HFFc6 (cell line): Measurements from ENCODE around the gene NUP85. TPM values are rescaled to one million over a fixed set of nuclear protein-coding genes. Genes with fewer than 3 reads are reported as not detected.
"Not testable (repeated sequence)": the region's sequence is repeated elsewhere in the genome, so short reads cannot be mapped to it uniquely, and the experiment has no call there.

Source experiments
- DNase-seq: peaks from one replicate; pipeline ENCODE4 v3.0.0-alpha.2; 2018
- H3K27ac Mint-ChIP-seq: 2 replicates; pipeline ENCODE4 v1.8.0; 2020; ENCODE audit warnings: mild to moderate bottlenecking, mixed read lengths
- H3K27me3 Mint-ChIP-seq: 2 replicates; pipeline ENCODE4 v1.8.0; 2021; ENCODE audit warnings: mild to moderate bottlenecking, moderate library complexity, mixed read lengths; ENCODE audit not compliant: insufficient read depth
- H3K36me3 Mint-ChIP-seq: 2 replicates; pipeline ENCODE4 v1.8.0; 2021; ENCODE audit warnings: low read depth, mixed read lengths
- H3K4me1 Mint-ChIP-seq: 2 replicates; pipeline ENCODE4 v1.8.0; 2020; ENCODE audit warnings: low read depth, mixed read lengths
- H3K4me3 Mint-ChIP-seq: 2 replicates; pipeline ENCODE4 v1.8.0; 2020; ENCODE audit warnings: mild to moderate bottlenecking, moderate library complexity, mixed read lengths
- H3K9me3 Mint-ChIP-seq: 2 replicates; pipeline ENCODE4 v1.8.0; 2020; ENCODE audit warnings: mild to moderate bottlenecking, mixed read lengths
- total RNA-seq, 6 experiments: library from RNA; stranded (reverse); fragmentation: NEBNext Ultra II Directional; extraction: Animal tissue kit (Norgen Biotek cat#: 25700); gene quantifications; 2 replicates in 1 of 6; 3 replicates in 5 of 6; pipeline ENCODE4 v1.2.3, GENCODE V29; 2021
- TF ChIP-seq, protein P1 (sequence below): fragments of 200-600 bp; sonication (generic); IDR thresholded peaks from 2 replicates; pipeline ENCODE4 v1.5.0; 2021; ENCODE audit warnings: antibody characterized with exemption, mild to moderate bottlenecking

NUP85 gene
- total RNA-seq, 6 experiments from 2014 or later = 38.0 to 47.8 (median 43.1) TPM

DNA sequence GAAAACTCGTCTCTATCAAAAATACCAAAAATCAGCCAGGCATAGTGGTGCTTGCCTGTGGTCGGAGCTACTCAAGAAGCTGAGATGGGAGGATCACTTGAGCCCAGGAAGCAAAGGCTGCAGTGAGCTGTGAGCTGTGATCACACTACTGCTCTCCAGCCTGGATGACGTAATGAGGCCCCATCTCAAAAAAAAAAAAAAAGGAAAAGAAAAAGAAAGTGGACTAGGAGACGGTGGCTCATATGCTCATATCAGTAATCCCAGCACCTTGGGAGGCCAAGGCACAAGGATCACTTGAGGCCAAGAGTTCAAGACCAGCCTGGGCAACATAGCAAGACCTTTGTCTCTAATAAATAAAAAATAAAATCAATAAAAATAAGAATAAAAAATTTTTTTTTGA is 13.9 kb upstream of the NUP85 start:
- TF ChIP-seq, protein P1, sequence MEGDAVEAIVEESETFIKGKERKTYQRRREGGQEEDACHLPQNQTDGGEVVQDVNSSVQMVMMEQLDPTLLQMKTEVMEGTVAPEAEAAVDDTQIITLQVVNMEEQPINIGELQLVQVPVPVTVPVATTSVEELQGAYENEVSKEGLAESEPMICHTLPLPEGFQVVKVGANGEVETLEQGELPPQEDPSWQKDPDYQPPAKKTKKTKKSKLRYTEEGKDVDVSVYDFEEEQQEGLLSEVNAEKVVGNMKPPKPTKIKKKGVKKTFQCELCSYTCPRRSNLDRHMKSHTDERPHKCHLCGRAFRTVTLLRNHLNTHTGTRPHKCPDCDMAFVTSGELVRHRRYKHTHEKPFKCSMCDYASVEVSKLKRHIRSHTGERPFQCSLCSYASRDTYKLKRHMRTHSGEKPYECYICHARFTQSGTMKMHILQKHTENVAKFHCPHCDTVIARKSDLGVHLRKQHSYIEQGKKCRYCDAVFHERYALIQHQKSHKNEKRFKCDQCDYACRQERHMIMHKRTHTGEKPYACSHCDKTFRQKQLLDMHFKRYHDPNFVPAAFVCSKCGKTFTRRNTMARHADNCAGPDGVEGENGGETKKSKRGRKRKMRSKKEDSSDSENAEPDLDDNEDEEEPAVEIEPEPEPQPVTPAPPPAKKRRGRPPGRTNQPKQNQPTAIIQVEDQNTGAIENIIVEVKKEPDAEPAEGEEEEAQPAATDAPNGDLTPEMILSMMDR = no peak
- H3K36me3 Mint-ChIP-seq = no peaks in the 10 kb centered on the region
- H3K9me3 Mint-ChIP-seq = no peaks in the 10 kb centered on the region
- peak; percentile 8 for DNase-seq
- H3K4me3 Mint-ChIP-seq = no peak overlapping the region
- H3K27me3 Mint-ChIP-seq = no peaks in the 10 kb centered on the region; the same call in 1 of the 2 replicates
- H3K4me1 Mint-ChIP-seq = peaks cover 7% of the 10 kb centered on the region
- no peak overlapping the region for H3K27ac Mint-ChIP-seq

- Mint-ChIP-seq H3K36me3 (no peaks in the 10 kb centered on the region), H3K9me3 (no peaks in the 10 kb centered on the region), H3K27ac (no peak overlapping the region), H3K4me1 (no peaks in the 10 kb centered on the region; the same call in 1 of the 2 replicates), H3K27me3 (no peaks in the 10 kb centered on the region; the same call in 1 of the 2 replicates), H3K4me3 (no peak overlapping the region)
- peak; percentile 34 for DNase-seq
- TF ChIP-seq, protein P1 = no peak
Observed at GRCh38 chr17:75194879-75195278, 10.6 kb upstream of the NUP85 start.

DNA sequence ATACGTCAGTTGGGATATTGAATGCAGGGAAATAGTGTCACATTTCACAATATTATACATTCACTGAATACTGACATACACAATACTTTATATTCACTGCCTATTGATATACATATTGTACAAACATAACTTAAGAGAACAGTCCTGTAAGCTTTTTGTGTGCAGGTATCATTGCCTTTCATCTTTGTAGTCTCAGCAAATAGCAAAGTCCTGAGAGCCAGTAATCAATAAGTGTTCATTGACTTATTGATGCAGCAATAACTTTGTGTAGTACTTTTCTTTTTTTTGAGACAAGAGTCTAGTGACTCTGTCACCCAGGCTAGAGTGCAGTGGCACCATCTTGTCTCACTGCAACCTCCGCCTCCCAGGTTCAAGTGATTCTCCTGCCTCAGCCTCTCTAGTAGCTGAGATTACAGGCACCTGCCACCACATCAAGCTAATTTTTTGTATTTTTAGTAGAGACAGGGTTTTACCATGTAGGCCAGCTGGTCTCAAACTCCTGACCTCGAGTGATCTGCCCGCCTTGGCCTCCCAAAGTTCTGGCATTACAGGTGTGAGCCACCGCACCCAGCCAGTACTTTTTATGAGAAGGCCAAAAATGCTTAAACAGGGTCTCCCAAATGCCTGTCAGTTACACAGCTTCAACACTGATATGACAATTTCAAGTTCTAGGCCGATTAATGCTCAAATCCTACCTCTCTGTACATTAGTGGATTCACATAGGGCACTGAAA is 5.4 kb upstream of the NUP85 start:
- no peak for DNase-seq
- no peak overlapping the region for H3K27ac Mint-ChIP-seq
- TF ChIP-seq, protein P1 = no peak

DNA sequence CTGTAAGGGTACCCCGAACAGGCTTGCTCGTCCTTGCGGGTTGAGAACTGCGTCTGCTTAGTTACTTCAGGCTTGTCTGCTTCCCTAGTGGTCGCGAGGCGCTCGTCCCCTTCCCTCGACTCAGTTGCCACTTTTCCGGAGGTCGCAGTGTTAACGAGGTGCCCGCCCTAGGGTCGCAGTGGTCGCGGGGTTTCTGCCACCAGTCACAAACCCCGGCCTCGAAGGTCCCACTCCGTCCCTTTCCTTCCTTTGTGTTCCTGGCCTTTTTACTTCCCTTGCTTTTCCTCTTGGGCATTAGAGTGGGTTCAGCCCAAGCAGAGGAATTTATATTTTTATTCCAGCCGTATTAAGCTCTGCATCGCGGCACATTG is 299 bp downstream of the NUP85 start:
- Mint-ChIP-seq H3K27me3 (no peaks in the 10 kb centered on the region), H3K9me3 (no peaks in the 10 kb centered on the region), H3K36me3 (peaks cover 14% of the 10 kb centered on the region; the same call in 1 of the 2 replicates), H3K4me1 (peaks cover 10% of the 10 kb centered on the region), H3K4me3 (peak overlapping the region; percentile 96), H3K27ac (peak overlapping the region; percentile 100)
- no peak for DNase-seq
- TF ChIP-seq, protein P1 = no peak

More for the DNA sequence above, 5.4 kb upstream of the NUP85 start:
- H3K4me3 Mint-ChIP-seq = no peak overlapping the region
- H3K4me1 Mint-ChIP-seq = no peaks in the 10 kb centered on the region; the same call in 1 of the 2 replicates
- H3K27me3 Mint-ChIP-seq = no peaks in the 10 kb centered on the region; the same call in 1 of the 2 replicates
- H3K9me3 Mint-ChIP-seq = no peaks in the 10 kb centered on the region
- no peaks in the 10 kb centered on the region for H3K36me3 Mint-ChIP-seq

DNA sequence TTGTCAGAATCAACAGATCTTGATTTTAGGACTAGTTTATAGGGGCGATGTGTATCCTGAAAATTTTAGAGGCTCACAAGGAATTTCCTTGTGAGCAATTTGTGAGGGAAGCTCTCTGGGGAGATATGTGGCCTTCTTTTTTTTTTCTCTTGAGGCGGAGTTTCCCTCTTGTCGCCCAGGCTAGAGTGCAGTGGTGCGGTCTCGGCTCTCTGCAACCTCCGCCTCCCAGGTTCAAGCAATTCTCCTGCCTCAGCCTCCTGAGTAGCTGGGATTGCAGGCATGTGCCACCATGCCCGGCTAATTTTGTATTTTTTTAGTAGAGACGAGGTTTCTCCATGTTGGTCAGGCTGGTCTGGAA is 1.6 kb downstream of the NUP85 start:
- H3K36me3 Mint-ChIP-seq = peaks cover 19% of the 10 kb centered on the region
- not testable (repeated sequence) for DNase-seq, H3K27me3 Mint-ChIP-seq, H3K27ac Mint-ChIP-seq, H3K9me3 Mint-ChIP-seq
- peak overlapping the region; percentile 96 for H3K4me3 Mint-ChIP-seq
- peaks cover 10% of the 10 kb centered on the region for H3K4me1 Mint-ChIP-seq

DNA sequence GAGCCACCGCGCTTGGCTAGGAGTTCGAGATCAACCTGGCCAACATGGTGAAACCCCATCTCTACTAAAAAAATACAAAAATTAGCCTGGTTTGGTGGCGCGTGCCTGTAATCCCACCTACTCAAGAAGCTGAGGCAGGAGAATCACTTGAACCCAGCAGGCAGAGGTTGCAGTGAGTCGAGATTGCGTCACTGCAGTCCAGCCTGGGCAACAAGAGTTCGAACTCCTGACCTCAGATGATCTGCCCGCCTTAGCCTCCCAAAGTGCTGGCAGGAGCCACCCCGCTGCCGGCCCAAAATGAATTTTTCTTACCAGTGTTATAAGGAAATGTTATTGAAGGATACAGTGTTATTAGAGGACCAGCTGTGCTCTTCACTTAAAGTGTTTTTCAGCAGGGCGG is 2.3 kb downstream of the NUP85 start:
- no peak overlapping the region for H3K27ac Mint-ChIP-seq
- H3K36me3 Mint-ChIP-seq = peaks cover 19% of the 10 kb centered on the region
- H3K4me3 Mint-ChIP-seq = no peak overlapping the region

More for the DNA sequence above, 2.3 kb downstream of the NUP85 start:
- TF ChIP-seq, protein P1 = no peak
- no peaks in the 10 kb centered on the region for H3K27me3 Mint-ChIP-seq
- H3K4me1 Mint-ChIP-seq = peaks cover 10% of the 10 kb centered on the region
- no peak for DNase-seq
- no peaks in the 10 kb centered on the region for H3K9me3 Mint-ChIP-seq
